Astrocyte (in vitro differentiated cells and primary cell): ENCODE data around the gene CAMKMT.
"Not testable (repeated sequence)": the region's sequence is repeated elsewhere in the genome, so short reads cannot be mapped to it uniquely, and the experiment has no call there.

ENCODE experiments used
- EZH2 ChIP-seq: IDR thresholded peaks from 2 replicates; pipeline ENCODE4 v1.6.1; 2012; ENCODE audit warnings: mild to moderate bottlenecking, low read length, inconsistent platforms; ENCODE audit not compliant: insufficient read depth
- TF ChIP-seq, protein P1 (sequence below): IDR thresholded peaks from 2 replicates; pipeline ENCODE4 v1.5.1; 2011; ENCODE audit warnings: low read depth, mild to moderate bottlenecking, inconsistent platforms, low read length, moderate library complexity; ENCODE audit not compliant: insufficient read depth

DNA sequence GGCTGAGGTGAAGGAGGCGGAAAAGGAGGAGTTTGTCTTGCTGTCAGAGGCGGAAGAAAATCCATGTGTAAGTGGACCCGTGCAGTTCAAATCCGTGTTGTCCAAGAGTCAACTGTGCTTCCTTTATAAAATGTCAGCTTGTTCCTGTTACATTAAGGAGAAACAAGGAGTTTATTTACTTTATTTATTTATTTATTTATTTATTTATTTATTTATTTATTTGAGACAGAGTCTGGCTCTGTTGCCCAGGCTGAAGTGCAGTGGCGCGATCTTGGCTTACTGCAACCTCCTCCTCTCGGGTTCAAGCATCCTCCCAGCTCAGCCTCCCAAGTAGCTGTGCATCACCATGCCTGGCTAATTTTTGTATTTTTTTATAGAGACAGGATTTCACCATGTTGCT is 143.9 kb downstream of the CAMKMT start:
- TF ChIP-seq, protein P1, sequence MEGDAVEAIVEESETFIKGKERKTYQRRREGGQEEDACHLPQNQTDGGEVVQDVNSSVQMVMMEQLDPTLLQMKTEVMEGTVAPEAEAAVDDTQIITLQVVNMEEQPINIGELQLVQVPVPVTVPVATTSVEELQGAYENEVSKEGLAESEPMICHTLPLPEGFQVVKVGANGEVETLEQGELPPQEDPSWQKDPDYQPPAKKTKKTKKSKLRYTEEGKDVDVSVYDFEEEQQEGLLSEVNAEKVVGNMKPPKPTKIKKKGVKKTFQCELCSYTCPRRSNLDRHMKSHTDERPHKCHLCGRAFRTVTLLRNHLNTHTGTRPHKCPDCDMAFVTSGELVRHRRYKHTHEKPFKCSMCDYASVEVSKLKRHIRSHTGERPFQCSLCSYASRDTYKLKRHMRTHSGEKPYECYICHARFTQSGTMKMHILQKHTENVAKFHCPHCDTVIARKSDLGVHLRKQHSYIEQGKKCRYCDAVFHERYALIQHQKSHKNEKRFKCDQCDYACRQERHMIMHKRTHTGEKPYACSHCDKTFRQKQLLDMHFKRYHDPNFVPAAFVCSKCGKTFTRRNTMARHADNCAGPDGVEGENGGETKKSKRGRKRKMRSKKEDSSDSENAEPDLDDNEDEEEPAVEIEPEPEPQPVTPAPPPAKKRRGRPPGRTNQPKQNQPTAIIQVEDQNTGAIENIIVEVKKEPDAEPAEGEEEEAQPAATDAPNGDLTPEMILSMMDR: not testable (repeated sequence)
- TF ChIP-seq EZH2: not testable (repeated sequence)
